Stimulated activated CD8-positive, alpha-beta memory T cell treated with anti-CD3 and anti-CD28 coated beads, Interleukin-15, amount 100 ng/mL, for 1 hour (primary cell): ENCODE data around the gene SSTR5.

Experiments
- DNase-seq: peaks from one replicate; pipeline ENCODE4 v3.0.0-alpha.2; 2020; ENCODE audit warnings: low read depth

The SSTR5 gene

DNA sequence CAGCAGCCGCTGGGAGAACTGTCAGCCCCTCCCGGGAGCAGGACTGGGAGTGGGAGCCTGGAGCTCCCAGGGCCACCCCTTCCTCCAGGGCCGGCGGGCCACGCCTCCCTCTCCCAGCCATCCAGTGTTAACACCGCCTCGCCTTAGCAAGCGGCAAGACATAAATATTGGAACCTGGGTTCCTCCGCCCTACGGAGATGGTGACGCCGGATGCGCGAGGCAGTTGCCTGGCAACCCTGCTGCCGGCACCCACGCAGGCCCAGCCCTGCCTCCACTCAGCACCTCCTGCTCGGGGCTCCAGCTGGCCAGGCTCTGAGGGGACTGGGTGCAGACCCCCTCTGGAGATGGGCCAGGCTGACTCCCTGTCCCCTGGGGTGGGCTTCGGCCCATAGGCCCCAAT, 52.9 kb downstream of the SSTR5 start:
- DNase-seq: no peak

DNA sequence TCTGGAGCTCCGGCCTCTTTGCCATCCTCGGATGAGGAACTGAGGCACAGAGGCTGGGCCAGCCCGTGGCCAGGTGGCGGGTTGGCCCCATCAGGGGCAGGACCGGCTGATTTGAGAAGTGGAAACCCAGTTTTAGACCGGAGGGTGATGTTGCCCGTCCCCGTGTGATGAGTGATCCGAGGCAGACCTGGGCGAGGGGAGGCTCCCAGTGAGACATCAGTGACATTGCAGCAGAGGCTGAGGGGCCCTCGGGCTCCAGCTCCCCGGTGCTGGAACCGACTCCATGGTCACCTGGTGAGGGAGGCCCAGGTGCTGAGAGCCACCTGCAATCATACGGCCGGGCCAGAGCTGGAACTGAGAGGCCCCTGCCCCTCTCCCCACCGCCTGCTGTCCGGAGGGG, 53.5 kb downstream of the SSTR5 start:
- DNase-seq: no peak

DNA sequence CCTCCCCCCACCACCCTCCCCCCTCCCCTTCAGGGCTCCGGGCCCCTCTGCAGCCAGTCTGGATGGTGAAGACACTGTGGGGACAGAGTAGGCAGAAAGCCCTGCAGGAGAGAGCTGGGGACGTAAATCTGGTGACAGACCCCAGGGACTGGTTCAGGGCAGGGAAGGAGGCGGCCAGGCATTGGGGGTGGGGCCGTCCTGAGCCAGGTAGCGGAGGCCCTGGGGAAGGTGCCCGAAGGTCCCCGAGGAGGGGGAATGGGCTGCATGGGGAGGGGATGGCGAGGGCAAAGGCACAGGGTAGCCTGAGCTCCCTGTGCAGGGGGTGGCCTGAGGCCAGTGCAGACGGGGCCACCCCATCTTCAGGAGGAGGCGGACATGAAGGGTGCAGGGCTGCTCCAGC, 54.0 kb downstream of the SSTR5 start:
- DNase-seq: no peak

DNA sequence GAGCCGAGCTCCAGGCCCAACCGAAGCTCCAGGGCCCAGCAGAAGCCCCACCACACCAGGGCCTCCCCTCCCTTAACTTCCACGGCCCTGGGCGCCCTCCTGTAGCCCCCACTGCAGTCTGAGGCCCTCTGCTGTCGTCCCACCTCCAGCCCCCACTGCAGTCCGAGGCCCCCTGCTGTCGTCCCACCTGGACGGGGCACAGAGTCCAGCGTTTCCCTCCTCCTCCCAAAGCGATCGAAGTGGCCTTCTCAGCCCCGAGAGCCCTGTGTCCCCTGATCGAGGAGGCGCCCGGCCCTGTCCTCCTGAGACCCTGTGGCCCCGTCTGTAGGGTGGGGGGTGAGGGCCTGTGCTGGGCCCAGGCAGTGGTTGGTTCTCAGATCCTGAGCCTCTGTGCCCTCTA, 54.6 kb downstream of the SSTR5 start:
- no peak for DNase-seq

DNA sequence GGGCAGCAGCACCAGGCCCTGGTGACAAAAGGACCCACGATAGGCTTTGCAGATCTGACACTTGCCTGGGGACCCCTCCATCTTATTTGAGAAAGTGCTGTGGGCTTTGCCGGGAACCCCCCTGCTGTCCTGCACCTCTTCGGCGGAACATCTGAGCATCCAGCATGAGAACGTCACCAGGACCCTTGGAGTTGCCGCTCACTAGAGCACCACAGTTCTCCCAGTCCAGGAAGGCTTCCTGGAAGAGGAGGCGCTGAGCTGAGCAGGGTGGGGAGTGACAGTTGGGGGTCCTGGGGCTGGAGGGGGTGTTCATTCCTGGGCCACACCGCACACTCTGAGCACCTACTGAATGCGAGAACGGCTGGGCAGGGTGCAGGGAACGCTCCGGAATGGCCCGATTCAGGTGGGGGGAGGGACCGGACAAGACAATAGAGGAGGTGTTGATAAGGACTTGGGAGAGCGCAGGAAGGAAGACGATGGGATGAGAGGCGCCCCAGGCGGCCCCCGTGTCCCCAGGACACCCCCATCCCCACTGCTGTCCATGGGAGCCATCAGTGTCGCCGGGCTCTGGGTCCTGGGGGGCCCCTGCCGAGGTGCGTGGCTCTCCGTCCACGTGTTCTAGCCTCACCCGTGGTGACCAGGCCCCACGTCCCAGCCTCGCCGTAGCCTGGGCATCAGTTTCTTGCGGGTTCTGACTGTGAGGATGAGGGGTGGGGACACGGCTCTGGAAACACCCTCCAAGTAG, 55.6 kb downstream of the SSTR5 start:
- no peak for DNase-seq

DNA sequence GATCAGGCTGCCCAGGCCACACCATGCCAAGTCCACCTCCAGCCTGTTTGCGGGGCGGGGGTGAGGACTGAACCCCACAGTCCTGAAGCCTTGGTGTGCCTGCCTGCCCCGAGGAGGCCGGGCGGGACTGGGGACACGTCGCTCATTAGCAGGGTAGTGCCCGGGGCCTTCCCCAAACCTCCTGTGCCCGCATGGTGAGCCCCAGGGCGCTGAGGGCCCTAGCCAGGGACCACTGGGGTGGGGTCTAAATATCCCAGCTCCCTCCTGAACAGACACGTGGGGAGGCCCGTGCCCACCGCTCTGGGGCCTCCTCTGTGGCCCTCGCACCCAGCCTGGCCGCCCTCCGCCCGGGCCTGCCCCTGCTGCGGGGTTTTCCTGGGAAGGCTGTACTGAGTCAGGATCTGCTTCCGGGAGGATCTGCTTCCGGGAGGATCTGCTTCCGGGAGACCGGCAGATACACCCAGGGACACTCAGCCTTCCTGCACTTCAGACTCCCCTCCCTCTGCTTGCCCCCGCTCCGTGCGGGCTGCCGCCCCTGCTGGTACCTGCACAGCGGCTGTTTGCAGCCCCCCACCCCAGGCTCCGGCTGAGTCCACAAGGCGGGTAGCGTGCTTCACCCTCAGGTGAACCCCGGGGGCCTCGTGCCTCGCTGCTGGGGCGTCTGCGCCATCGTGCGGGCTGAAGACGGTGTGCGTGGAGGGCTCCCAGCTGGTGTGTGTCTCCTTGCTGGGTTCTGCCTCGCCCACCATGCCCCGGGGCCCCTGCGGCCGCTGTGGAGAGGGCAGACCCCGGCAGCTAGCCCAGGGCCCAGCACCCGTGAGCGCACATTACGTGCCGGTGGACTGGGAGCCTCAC, 56.8 kb downstream of the SSTR5 start:
- DNase-seq: no peak

DNA sequence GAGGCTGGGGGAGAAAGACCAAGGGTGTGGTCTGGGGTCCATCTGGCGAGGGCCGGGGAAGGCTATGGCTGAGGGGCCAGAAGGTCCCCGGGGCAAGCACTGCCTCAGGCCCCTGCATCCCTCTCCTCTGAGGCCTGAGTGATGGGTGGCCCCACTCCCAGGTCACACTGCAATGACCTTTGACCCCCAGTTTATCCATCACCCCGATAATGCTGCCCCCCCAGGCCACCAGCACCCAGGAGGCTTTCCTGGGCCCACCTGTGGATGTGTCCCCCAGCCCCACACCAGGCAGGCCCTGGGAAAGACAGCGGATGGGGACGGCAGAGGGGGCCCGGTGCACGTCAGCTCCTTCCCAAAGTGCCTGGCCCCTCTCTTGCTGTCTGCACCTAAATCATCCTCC, 57.8 kb downstream of the SSTR5 start:
- DNase-seq: no peak
